Epithelial cell of proximal tubule (primary cell): ENCODE data around the gene FARSA. TPM values are rescaled to one million over a fixed set of nuclear protein-coding genes. Genes with fewer than 3 reads are reported as not detected.
A peak's percentile ranks its signal among the peaks of the same experiment; 100 is the strongest.
"Not testable (repeated sequence)": the region's sequence is repeated elsewhere in the genome, so short reads cannot be mapped to it uniquely, and the experiment has no call there.

ENCODE experiments used
- DNase-seq: peaks from one replicate; pipeline ENCODE4 v3.0.0-alpha.2; 2011; ENCODE audit warnings: low read depth
- H3K4me3 ChIP-seq: 2 replicates; pipeline ENCODE4 v1.5.1; 2011; ENCODE audit warnings: low read depth, mild to moderate bottlenecking, low read length
- CTCF ChIP-seq: conservative IDR thresholded peaks from 2 replicates; pipeline ENCODE4 v1.5.1; 2012; ENCODE audit warnings: low read depth, mild to moderate bottlenecking, low read length
- total RNA-seq: library from RNA; depleted of rRNA; stranded (reverse); fragments of >200 nt; gene quantifications from 2 replicates; pipeline ENCODE4 v1.2.3, GENCODE V29; 2015

The FARSA gene
- total RNA-seq, result 89.1 and 101 TPM in 2 replicates

- H3K4me3 ChIP-seq, result peak within 1 kb of the TSS; percentile 98
- no peak for TF ChIP-seq CTCF
- no peak for DNase-seq
Measured at GRCh38 chr19:12933287-12934072, at the start of gene FARSA. Gene FARSA, minus strand, starts transcription at chr19:12933711. Its CDS starts 15 bp downstream, at chr19:12933696.

- TF ChIP-seq CTCF, result no peak
- no peak for DNase-seq
- peak overlapping the region; percentile 40 for H3K4me3 ChIP-seq
Measured at GRCh38 chr19:12983091-12983490, 49.6 kb upstream of the FARSA start.

- no peak for DNase-seq
- no peak overlapping the region for H3K4me3 ChIP-seq
- no peak for TF ChIP-seq CTCF
Measured at GRCh38 chr19:12982648-12983047, 49.1 kb upstream of the FARSA start.

GRCh38 chr19:12979974-12980373 is 46.5 kb upstream of the FARSA start:
- no peak for TF ChIP-seq CTCF
- no peak overlapping the region for H3K4me3 ChIP-seq
- DNase-seq, result no peak

GRCh38 chr19:12976109-12976508 is 42.6 kb upstream of the FARSA start:
- DNase-seq, H3K4me3 ChIP-seq: not testable (repeated sequence)

GRCh38 chr19:12975221-12975741 is 41.8 kb upstream of the FARSA start:
- DNase-seq, result no peak
- TF ChIP-seq CTCF, result no peak
- H3K4me3 ChIP-seq, result no peak overlapping the region

- no peak for DNase-seq
- no peak for TF ChIP-seq CTCF
- no peak overlapping the region for H3K4me3 ChIP-seq
Measured at GRCh38 chr19:12974301-12975220, 41.0 kb upstream of the FARSA start.
